Breast epithelium (tissue), 4 donors: ENCODE data around the gene APEH. TPM values are rescaled to one million over a fixed set of nuclear protein-coding genes. Genes with fewer than 3 reads are reported as not detected.

Source experiments
- DNase-seq, 2 donors: peaks; one replicate each; pipeline ENCODE4 v3.0.0-alpha.2; 2019; ENCODE audit warnings: low spot score in 2 of 2
- H3K27ac ChIP-seq, 2 donors: fragments of 200-600 bp; sonication (generic) in 1 of 2; one replicate each; pipeline ENCODE4 v1.5.1; 2016 to 2019; ENCODE audit warnings: mild to moderate bottlenecking in 1 of 2
- H3K27me3 ChIP-seq, 2 donors: fragments of 200-600 bp; sonication (generic) in 1 of 2; one replicate each; pipeline versions ENCODE4 v1.5.1 to v1.6.0; 2017 to 2019; ENCODE audit warnings: control low read depth in 1 of 2, mild to moderate bottlenecking in 1 of 2
- H3K36me3 ChIP-seq: fragments of 200-600 bp; one replicate; pipeline ENCODE4 v1.5.1; 2019
- H3K4me1 ChIP-seq, 2 donors: fragments of 200-600 bp; sonication (generic); one replicate each; pipeline ENCODE4 v1.5.1; 2016 to 2019; ENCODE audit warnings: control low read depth in 1 of 2
- H3K4me3 ChIP-seq, 3 donors: fragments of 200-600 bp; sonication (generic); 1 replicate in 2 of 3; 2 replicates in 1 of 3; pipeline ENCODE4 v1.5.1; 2016 to 2019; ENCODE audit warnings: mild to moderate bottlenecking in 3 of 3, moderate library complexity in 2 of 3
- H3K9me3 ChIP-seq, 2 donors: fragments of 200-600 bp; sonication (generic) in 1 of 2; one replicate each; pipeline ENCODE4 v1.5.1; 2016 to 2019; ENCODE audit warnings: control low read depth in 1 of 2
- CTCF ChIP-seq, 3 donors: fragments of 450-650 bp; IDR thresholded peaks; one replicate each; pipeline ENCODE4 v1.5.1; 2016 to 2017; ENCODE audit warnings: antibody characterized with exemption in 3 of 3, mild to moderate bottlenecking in 3 of 3, moderate library complexity in 3 of 3
- POLR2A ChIP-seq: fragments of 450-650 bp; IDR thresholded peaks from one replicate; pipeline ENCODE4 v1.6.1; 2016; ENCODE audit warnings: antibody characterized with exemption, mild to moderate bottlenecking, moderate library complexity
- POLR2AphosphoS5 ChIP-seq, 3 donors: sonication (generic); formaldehyde crosslinking; IDR thresholded peaks; one replicate each; pipeline ENCODE4 v1.6.1; 2017; ENCODE audit warnings: antibody characterized with exemption in 3 of 3
- intact Hi-C: fragments of 100-400 bp; cut with DNase I; formaldehyde crosslinking; loops from one replicate; pipeline ENCODE4 v1.15.1; 2023; ENCODE audit warnings: low total_unique reads
- total RNA-seq, 3 donors: library from RNA; depleted of rRNA; stranded (reverse); fragments of >200 nt; gene quantifications; one replicate each; pipeline ENCODE4 v1.1.0, GENCODE V29; 2016

Gene APEH
- total RNA-seq, 3 donors from 2014 or later = 69.5 to 80.0 (median 70.1) TPM

- Histone ChIP-seq H3K4me1 (peaks cover 0 to 5% of the 10 kb centered on the region in 2 donors), H3K27me3 (no peaks in the 10 kb centered on the region), H3K9me3 (no peaks in the 10 kb centered on the region), H3K4me3 (no peak overlapping the region), H3K27ac (no peak overlapping the region), H3K36me3 (no peaks in the 10 kb centered on the region)
- TF ChIP-seq POLR2AphosphoS5 (IDR thresholded peaks at IDR 0.05) = no peak
- TF ChIP-seq POLR2A = no peak
- no peak for TF ChIP-seq CTCF (IDR thresholded peaks at IDR 0.05)
- no peak for DNase-seq
- intact Hi-C loops = no loop called here
Measured at GRCh38 chr3:49662720-49663413, 11.3 kb upstream of the APEH start.

- TF ChIP-seq POLR2AphosphoS5 (IDR thresholded peaks at IDR 0.05) (no peak), POLR2A (no peak), CTCF (IDR thresholded peaks at IDR 0.05) (no peak)
- Histone ChIP-seq H3K36me3 (no peaks in the 10 kb centered on the region), H3K27me3 (no peaks in the 10 kb centered on the region), H3K27ac (no peak overlapping the region), H3K9me3 (no peaks in the 10 kb centered on the region), H3K4me3 (no peak overlapping the region), H3K4me1 (peaks cover 0 to 5% of the 10 kb centered on the region in 2 donors)
- intact Hi-C loops = no loop called here
- no peak for DNase-seq
Measured at GRCh38 chr3:49663831-49664230, 10.3 kb upstream of the APEH start.

GRCh38 chr3:49664300-49664699 is 9.9 kb upstream of the APEH start:
- DNase-seq = no peak
- peaks cover 0 to 5% of the 10 kb centered on the region in 2 donors for H3K4me1 ChIP-seq
- intact Hi-C loops = no loop called here
- TF ChIP-seq POLR2AphosphoS5 (IDR thresholded peaks at IDR 0.05) = no peak
- no peak for TF ChIP-seq POLR2A
- no peaks in the 10 kb centered on the region for H3K27me3 ChIP-seq
- no peak overlapping the region for H3K4me3 ChIP-seq
- no peak overlapping the region for H3K27ac ChIP-seq
- no peaks in the 10 kb centered on the region for H3K9me3 ChIP-seq
- H3K36me3 ChIP-seq = no peaks in the 10 kb centered on the region

GRCh38 chr3:49665822-49666519 is 8.2 kb upstream of the APEH start:
- no peaks in the 10 kb centered on the region for H3K27me3 ChIP-seq
- intact Hi-C loops = no loop called here
- H3K27ac ChIP-seq = peak overlapping the region; percentile 57 to 65
- H3K9me3 ChIP-seq = no peaks in the 10 kb centered on the region
- H3K4me3 ChIP-seq = no peak overlapping the region
- peak in 1 of 2 donors; percentile 48 for DNase-seq
- H3K4me1 ChIP-seq = peaks cover 0 to 5% of the 10 kb centered on the region in 2 donors
- no peaks in the 10 kb centered on the region for H3K36me3 ChIP-seq
- TF ChIP-seq CTCF (IDR thresholded peaks at IDR 0.05) = no peak
- no peak for TF ChIP-seq POLR2A
- TF ChIP-seq POLR2AphosphoS5 (IDR thresholded peaks at IDR 0.05) = no peak

- TF ChIP-seq POLR2AphosphoS5 (IDR thresholded peaks at IDR 0.05) (no peak), POLR2A (no peak), CTCF (IDR thresholded peaks at IDR 0.05) (no peak)
- no peak for DNase-seq
- Histone ChIP-seq H3K36me3 (no peaks in the 10 kb centered on the region), H3K27ac (peak overlapping the region; percentile 43 to 65), H3K27me3 (no peaks in the 10 kb centered on the region), H3K4me1 (peaks cover 0 to 5% of the 10 kb centered on the region in 2 donors), H3K4me3 (no peak overlapping the region), H3K9me3 (no peaks in the 10 kb centered on the region)
- intact Hi-C loops = no loop called here
Measured at GRCh38 chr3:49666592-49666991, 7.6 kb upstream of the APEH start.
